ENCODE results near the gene KIAA1217. TPM values are rescaled to one million over a fixed set of nuclear protein-coding genes. Genes with fewer than 3 reads are reported as not detected.

Gene KIAA1217
- total RNA-seq, 1 experiment from 2014 or later: not detected

DNA sequence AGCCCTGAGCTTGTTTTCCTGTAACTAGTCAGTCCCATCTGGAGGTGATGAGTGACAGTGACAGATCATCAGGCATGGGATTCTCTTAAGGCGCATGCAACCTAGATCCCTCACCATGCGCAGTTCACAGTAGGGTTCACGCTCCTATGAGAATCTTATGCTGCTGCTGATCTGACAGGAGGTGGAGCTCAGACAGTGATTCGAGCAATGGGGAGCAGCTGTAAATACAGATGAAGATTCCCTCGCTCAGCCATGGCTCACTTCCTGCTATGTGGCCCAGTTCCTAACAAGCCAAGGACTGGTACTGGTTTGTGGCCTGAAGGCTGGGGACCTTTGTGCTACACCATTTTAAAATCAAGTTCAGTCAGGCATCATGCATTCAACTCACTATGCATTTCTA is 221.7 kb downstream of the KIAA1217 start:
- no peak for DNase-seq
- H3K27ac ChIP-seq (ENCODE audit: low read length): no peak overlapping the region
- no peaks in the 10 kb centered on the region for H4K20me1 ChIP-seq (ENCODE audit: insufficient read depth, low read depth, low read length)
- H2AFZ ChIP-seq (ENCODE audit: low read length): no peak overlapping the region
- no peaks in the 10 kb centered on the region for H3K9me2 ChIP-seq (replicated peaks; ENCODE audit: insufficient read depth, low read length)
- H3K4me2 ChIP-seq (ENCODE audit: low read depth, low read length, poor library complexity, severe bottlenecking): no peak overlapping the region
- H3K4me1 ChIP-seq (ENCODE audit: low read length): no peaks in the 10 kb centered on the region
- H3K79me2 ChIP-seq (ENCODE audit: low read length): no peaks in the 10 kb centered on the region
- no peaks in the 10 kb centered on the region for H3K27me3 ChIP-seq (ENCODE audit: low read length)
- no peaks in the 10 kb centered on the region for H3K36me3 ChIP-seq (ENCODE audit: insufficient read depth, low read length)
- no peak overlapping the region for H3K9ac ChIP-seq (ENCODE audit: low read length)
- H3K4me3 ChIP-seq (ENCODE audit: low read length): no peak overlapping the region
- peaks cover 13% of the 10 kb centered on the region for H3K9me3 ChIP-seq (ENCODE audit: low read length)

DNA sequence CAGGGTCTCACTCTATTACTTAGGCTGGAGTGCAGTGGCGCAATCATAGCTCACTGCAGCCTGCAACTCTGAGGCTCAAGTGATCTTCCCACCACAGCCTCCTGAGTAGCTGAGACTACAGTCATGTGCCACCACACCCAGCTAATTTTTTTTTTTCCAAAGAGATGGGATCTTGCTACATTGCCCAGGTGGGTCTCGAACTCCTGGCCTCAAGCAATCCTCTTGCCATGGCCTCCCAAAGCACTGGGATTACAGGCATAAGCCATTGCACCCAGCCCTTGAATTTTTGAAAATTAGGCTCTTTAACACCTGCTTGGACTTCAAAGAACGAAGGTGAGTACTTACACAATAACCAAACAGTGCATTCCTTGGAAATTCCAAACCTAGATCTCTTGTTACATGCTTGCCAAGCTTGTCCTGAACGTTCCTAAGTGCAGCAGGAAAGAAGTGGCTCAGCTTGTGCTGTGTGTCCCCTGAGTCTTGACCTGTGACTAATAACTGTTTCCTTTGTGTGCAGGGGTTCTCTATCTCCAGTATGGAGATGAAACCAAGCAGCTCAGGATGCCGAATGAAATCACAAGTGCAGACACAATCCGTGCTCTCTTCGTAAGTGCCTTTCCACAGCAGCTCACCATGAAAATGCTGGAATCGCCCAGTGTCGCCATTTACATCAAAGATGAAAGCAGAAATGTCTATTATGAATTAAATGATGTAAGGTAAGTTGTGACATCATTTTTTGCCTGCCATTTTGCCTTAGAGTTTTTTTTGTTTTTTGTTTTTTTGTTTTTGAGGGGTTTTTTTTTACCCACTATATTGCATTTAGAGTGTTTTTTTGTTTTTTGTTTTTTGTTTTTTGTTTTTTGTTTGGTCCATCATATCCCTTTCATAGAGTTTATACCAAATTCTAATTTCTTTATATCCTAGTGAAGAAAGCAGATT is 223.8 kb downstream of the KIAA1217 start:
- H3K36me3 ChIP-seq (ENCODE audit: insufficient read depth, low read length): no peaks in the 10 kb centered on the region
- no peaks in the 10 kb centered on the region for H4K20me1 ChIP-seq (ENCODE audit: insufficient read depth, low read depth, low read length)
- H3K9me3 ChIP-seq (ENCODE audit: low read length): peaks cover 13% of the 10 kb centered on the region
- H3K4me1 ChIP-seq (ENCODE audit: low read length): no peaks in the 10 kb centered on the region
- no peaks in the 10 kb centered on the region for H3K79me2 ChIP-seq (ENCODE audit: low read length)
- no peak overlapping the region for H3K4me2 ChIP-seq (ENCODE audit: low read depth, low read length, poor library complexity, severe bottlenecking)
- no peaks in the 10 kb centered on the region for H3K9me2 ChIP-seq (replicated peaks; ENCODE audit: insufficient read depth, low read length)
- H3K27ac ChIP-seq (ENCODE audit: low read length): no peak overlapping the region
- H2AFZ ChIP-seq (ENCODE audit: low read length): no peak overlapping the region
- no peak overlapping the region for H3K4me3 ChIP-seq (ENCODE audit: low read length)
- no peaks in the 10 kb centered on the region for H3K27me3 ChIP-seq (ENCODE audit: low read length)
- no peak for DNase-seq
- H3K9ac ChIP-seq (ENCODE audit: low read length): no peak overlapping the region

DNA sequence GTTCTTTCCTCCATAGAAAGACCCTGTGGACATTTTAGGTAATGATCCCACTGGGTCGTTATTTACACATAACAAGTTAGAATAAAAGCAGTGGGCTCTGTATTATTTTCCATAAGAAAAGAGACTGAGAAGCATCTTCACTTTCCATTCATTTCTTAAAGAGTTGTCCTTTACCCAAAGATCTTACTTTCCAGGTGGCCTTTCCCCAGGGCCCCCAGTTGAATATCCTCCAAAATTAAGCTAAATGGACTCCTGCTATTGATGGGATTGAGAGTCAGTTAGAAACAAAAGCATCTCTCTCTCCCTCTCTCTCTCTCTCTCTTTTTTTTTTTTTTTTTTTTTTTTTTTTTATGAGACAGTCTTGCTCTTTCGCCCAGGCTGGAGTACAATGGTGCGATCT is 224.8 kb downstream of the KIAA1217 start:
- DNase-seq: no peak
- Histone ChIP-seq H3K27me3 (ENCODE audit: low read length) (no peaks in the 10 kb centered on the region), H4K20me1 (ENCODE audit: insufficient read depth, low read depth, low read length) (no peaks in the 10 kb centered on the region), H3K9me3 (ENCODE audit: low read length) (peaks cover 13% of the 10 kb centered on the region), H3K79me2 (ENCODE audit: low read length) (no peaks in the 10 kb centered on the region), H3K36me3 (ENCODE audit: insufficient read depth, low read length) (no peaks in the 10 kb centered on the region), H3K9ac (ENCODE audit: low read length) (no peak overlapping the region), H3K4me2 (ENCODE audit: low read depth, low read length, poor library complexity, severe bottlenecking) (no peak overlapping the region), H2AFZ (ENCODE audit: low read length) (no peak overlapping the region), H3K27ac (ENCODE audit: low read length) (no peak overlapping the region), H3K4me3 (ENCODE audit: low read length) (no peak overlapping the region), H3K9me2 (replicated peaks; ENCODE audit: insufficient read depth, low read length) (no peaks in the 10 kb centered on the region), H3K4me1 (ENCODE audit: low read length) (no peaks in the 10 kb centered on the region)

DNA sequence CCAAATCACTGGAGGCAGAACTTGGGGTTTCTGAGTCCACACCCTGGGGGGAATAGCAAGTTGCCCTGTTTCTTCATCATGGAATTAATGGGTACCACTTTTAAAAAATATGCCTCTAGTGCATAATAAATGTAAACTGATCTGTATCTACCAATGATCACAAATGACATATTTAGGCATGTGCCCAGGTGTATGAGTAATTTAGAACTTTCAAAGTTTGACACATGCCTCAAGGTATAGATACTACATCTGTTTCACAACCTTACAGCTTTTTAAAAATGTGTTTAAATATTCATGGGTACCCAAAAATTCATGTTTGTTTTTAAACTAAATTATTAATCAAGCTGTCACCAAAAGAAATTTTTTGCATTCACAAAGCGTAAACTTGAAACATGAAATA is 226.0 kb downstream of the KIAA1217 start:
- Histone ChIP-seq H4K20me1 (ENCODE audit: insufficient read depth, low read depth, low read length) (no peaks in the 10 kb centered on the region), H3K36me3 (ENCODE audit: insufficient read depth, low read length) (no peaks in the 10 kb centered on the region), H3K4me3 (ENCODE audit: low read length) (no peak overlapping the region), H3K27me3 (ENCODE audit: low read length) (no peaks in the 10 kb centered on the region), H3K4me2 (ENCODE audit: low read depth, low read length, poor library complexity, severe bottlenecking) (no peak overlapping the region), H3K9me3 (ENCODE audit: low read length) (peaks cover 13% of the 10 kb centered on the region), H2AFZ (ENCODE audit: low read length) (no peak overlapping the region), H3K4me1 (ENCODE audit: low read length) (no peaks in the 10 kb centered on the region), H3K9me2 (replicated peaks; ENCODE audit: insufficient read depth, low read length) (no peaks in the 10 kb centered on the region), H3K27ac (ENCODE audit: low read length) (no peak overlapping the region), H3K79me2 (ENCODE audit: low read length) (no peaks in the 10 kb centered on the region), H3K9ac (ENCODE audit: low read length) (no peak overlapping the region)
- no peak for DNase-seq

DNA sequence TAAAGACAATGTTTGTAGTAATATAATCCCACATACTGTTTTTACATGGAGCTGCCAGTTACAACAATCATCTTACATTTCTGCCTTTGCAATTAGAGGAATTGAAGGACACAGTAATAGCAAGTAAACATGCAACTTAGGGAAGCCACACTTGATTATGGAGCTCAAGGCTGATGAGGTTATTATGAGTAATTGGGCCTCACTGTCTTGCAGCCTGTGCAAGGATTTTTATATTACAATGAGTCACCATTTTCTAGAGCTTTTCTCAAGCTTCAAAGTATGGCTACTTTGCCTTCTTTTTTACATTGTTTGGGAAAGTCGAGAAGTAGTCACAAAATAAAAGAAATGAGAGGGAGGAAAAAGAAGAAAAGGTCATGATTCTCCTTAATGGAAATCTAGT is 226.4 kb downstream of the KIAA1217 start:
- Histone ChIP-seq H3K27me3 (ENCODE audit: low read length) (no peaks in the 10 kb centered on the region), H3K79me2 (ENCODE audit: low read length) (no peaks in the 10 kb centered on the region), H3K4me1 (ENCODE audit: low read length) (no peaks in the 10 kb centered on the region), H3K9me3 (ENCODE audit: low read length) (peaks cover 13% of the 10 kb centered on the region), H3K4me2 (ENCODE audit: low read depth, low read length, poor library complexity, severe bottlenecking) (no peak overlapping the region), H3K4me3 (ENCODE audit: low read length) (no peak overlapping the region), H3K27ac (ENCODE audit: low read length) (no peak overlapping the region), H3K9me2 (replicated peaks; ENCODE audit: insufficient read depth, low read length) (no peaks in the 10 kb centered on the region), H3K9ac (ENCODE audit: low read length) (no peak overlapping the region), H4K20me1 (ENCODE audit: insufficient read depth, low read depth, low read length) (no peaks in the 10 kb centered on the region), H2AFZ (ENCODE audit: low read length) (no peak overlapping the region), H3K36me3 (ENCODE audit: insufficient read depth, low read length) (no peaks in the 10 kb centered on the region)
- no peak for DNase-seq

DNA sequence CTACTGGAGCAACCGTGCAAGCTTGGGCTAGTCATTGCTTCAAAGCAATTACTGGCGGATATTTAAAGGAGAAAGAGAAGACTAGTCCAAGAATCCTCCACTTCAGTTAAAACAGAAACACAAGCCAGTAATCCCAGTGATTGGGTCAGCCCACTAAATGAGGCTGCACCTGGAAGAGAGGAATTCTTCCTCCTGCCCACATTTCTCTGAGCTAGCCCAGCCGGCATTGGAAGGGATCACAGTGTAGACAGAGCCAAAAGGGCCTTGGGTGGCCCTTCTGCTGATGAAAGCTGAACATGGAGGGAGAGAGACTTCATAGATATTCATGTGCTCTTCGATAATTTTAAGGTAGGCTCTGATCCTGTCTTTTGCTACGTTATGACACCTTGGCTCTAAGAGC is 228.4 kb downstream of the KIAA1217 start:
- H3K79me2 ChIP-seq (ENCODE audit: low read length): no peaks in the 10 kb centered on the region
- H3K36me3 ChIP-seq (ENCODE audit: insufficient read depth, low read length): no peaks in the 10 kb centered on the region
- H3K27ac ChIP-seq (ENCODE audit: low read length): no peak overlapping the region
- no peaks in the 10 kb centered on the region for H3K9me2 ChIP-seq (replicated peaks; ENCODE audit: insufficient read depth, low read length)
- H4K20me1 ChIP-seq (ENCODE audit: insufficient read depth, low read depth, low read length): no peaks in the 10 kb centered on the region
- H2AFZ ChIP-seq (ENCODE audit: low read length): no peak overlapping the region
- no peak overlapping the region for H3K4me3 ChIP-seq (ENCODE audit: low read length)
- no peaks in the 10 kb centered on the region for H3K27me3 ChIP-seq (ENCODE audit: low read length)
- no peak overlapping the region for H3K4me2 ChIP-seq (ENCODE audit: low read depth, low read length, poor library complexity, severe bottlenecking)
- H3K9me3 ChIP-seq (ENCODE audit: low read length): peaks cover 10% of the 10 kb centered on the region
- no peak overlapping the region for H3K9ac ChIP-seq (ENCODE audit: low read length)
- no peaks in the 10 kb centered on the region for H3K4me1 ChIP-seq (ENCODE audit: low read length)
- no peak for DNase-seq

DNA sequence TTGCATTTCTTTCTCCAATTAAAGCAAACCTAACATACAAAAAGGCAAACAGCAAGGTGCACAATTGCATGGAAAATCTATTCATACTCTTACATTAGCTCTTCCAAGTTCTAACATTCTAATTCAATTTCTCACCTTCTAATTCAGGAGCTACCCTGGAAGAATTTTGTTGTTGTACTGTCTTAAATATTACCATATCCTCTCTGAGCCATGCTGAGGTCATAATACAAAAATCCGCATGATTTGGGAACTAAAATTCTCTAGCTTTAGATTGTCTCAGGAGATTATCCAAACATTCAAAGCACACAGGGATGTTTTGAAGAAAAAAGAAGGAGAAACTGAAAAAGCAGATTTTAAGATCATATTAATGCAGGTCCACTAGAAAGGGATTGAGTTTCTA is 229.9 kb downstream of the KIAA1217 start:
- Histone ChIP-seq H3K4me2 (ENCODE audit: low read depth, low read length, poor library complexity, severe bottlenecking) (no peak overlapping the region), H3K4me1 (ENCODE audit: low read length) (no peaks in the 10 kb centered on the region), H3K79me2 (ENCODE audit: low read length) (no peaks in the 10 kb centered on the region), H3K27ac (ENCODE audit: low read length) (no peak overlapping the region), H3K9me3 (ENCODE audit: low read length) (0 out of 2 replicates have a peak, but pooled peaks cover 4% of the 10 kb centered on the region), H4K20me1 (ENCODE audit: insufficient read depth, low read depth, low read length) (no peaks in the 10 kb centered on the region), H2AFZ (ENCODE audit: low read length) (no peak overlapping the region), H3K9me2 (replicated peaks; ENCODE audit: insufficient read depth, low read length) (no peaks in the 10 kb centered on the region), H3K4me3 (ENCODE audit: low read length) (no peak overlapping the region), H3K9ac (ENCODE audit: low read length) (no peak overlapping the region), H3K27me3 (ENCODE audit: low read length) (no peaks in the 10 kb centered on the region), H3K36me3 (ENCODE audit: insufficient read depth, low read length) (no peaks in the 10 kb centered on the region)
- DNase-seq: no peak

DNA sequence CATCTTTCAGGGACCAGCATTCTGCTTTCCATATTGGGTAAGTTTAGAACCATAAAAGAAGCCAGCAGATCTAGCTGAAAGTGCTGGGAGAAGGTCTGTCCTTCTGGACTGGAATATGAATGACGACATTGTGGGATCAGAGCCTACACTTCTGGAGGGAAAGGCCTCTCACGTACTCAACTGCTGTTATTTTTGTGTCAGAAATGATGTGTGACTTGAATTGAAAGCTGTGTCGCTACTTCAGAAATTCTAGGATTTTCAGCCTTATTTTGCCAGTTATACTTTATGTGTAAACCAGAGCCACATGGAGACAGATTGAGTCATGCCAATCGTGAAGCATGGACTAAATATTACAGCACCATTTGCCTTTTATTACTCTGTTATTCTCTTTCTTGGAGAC is 231.0 kb downstream of the KIAA1217 start:
- no peak overlapping the region for H2AFZ ChIP-seq (ENCODE audit: low read length)

More for the DNA sequence above, 231.0 kb downstream of the KIAA1217 start:
- no peak for DNase-seq
- no peaks in the 10 kb centered on the region for H3K4me1 ChIP-seq (ENCODE audit: low read length)
- H3K27me3 ChIP-seq (ENCODE audit: low read length): no peaks in the 10 kb centered on the region
- no peaks in the 10 kb centered on the region for H3K36me3 ChIP-seq (ENCODE audit: insufficient read depth, low read length)
- H3K9me2 ChIP-seq (replicated peaks; ENCODE audit: insufficient read depth, low read length): no peaks in the 10 kb centered on the region
- no peak overlapping the region for H3K27ac ChIP-seq (ENCODE audit: low read length)
- H3K79me2 ChIP-seq (ENCODE audit: low read length): no peaks in the 10 kb centered on the region
- H3K9me3 ChIP-seq (ENCODE audit: low read length): peaks cover 2% of the 10 kb centered on the region; the same call in 1 of the 2 replicates
- H3K4me3 ChIP-seq (ENCODE audit: low read length): no peak overlapping the region
- H4K20me1 ChIP-seq (ENCODE audit: insufficient read depth, low read depth, low read length): no peaks in the 10 kb centered on the region
- H3K4me2 ChIP-seq (ENCODE audit: low read depth, low read length, poor library complexity, severe bottlenecking): no peak overlapping the region
- H3K9ac ChIP-seq (ENCODE audit: low read length): no peak overlapping the region
